Stimulated activated CD4-positive, alpha-beta T cell treated with anti-CD3 and anti-CD28 coated beads, Interleukin-1b, Interleukin-23, amount 100 ng/mL, for 1 hour (primary cell): ENCODE results near the gene ALG8.
"Not testable (repeated sequence)": the region's sequence is repeated elsewhere in the genome, so short reads cannot be mapped to it uniquely, and the experiment has no call there.

Source experiments
- DNase-seq, 2 donors: peaks; one replicate each; pipeline ENCODE4 v3.0.0-alpha.2; 2020; ENCODE audit warnings: low read depth in 2 of 2

ALG8 gene

GRCh38 chr11:78139422-78140391 lies at the start of gene ALG8:
ALG8 (minus strand) TSS chr11:78139626; CDS start chr11:78139588, 38 bp downstream.
- peak; percentile 87 to 95 for DNase-seq

DNA sequence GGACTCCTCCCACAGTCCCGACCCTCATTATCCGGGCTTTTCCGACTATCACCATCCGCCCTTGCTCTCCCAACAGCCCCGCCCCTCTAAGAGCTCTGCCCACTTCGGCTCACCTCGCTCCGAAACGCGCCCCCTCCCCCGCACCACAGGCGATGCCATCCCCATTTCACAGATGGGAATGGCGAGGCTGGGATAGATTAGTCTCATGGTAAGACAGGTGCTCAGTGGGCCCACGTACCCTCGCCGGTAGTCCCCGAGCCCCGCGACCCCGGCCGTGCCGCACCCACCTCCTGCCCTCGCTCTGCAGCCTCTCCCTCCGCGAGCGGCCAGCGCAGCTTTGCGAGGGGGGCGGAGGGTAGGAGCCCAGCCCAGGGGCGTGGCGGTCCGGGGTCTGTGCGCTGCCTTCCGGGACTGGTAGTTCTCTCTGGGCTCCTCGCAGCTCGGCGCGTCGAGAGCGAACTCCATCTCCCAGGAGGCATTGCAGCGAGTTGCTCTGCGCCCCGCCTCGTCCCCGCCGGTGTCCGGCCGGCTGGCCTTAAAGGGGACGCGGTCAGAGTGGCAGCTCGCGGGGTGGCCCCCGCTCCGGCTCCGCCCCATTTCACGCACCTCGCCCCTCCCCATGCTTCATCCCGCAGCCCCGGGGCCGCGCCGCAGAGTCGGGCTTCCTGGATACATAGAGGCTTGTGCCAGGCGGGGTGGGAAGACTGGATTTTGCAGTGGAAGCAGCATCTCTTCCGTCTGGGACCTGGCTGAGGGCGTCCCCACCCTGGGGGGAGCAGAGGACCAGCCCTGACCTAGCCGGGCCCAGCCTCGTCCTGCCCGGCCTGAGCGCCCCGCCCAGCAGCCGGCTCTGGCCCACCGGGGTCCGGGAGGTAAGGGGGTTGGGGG lies 49.1 kb upstream of the ALG8 start, which contains the start of the genes KCTD21 and USP35:
KCTD21 (minus strand) TSS at position 341 of the 888 bp plus-strand sequence. CDS start 14,072 bp downstream, outside the sequence.
USP35 (plus strand) TSS at position 634 of the 888 bp plus-strand sequence. CDS start 7,327 bp downstream, outside the sequence.
- peak; percentile 74 for DNase-seq

- DNase-seq, result peak; percentile 14 to 37
Measured at GRCh38 chr11:78187366-78188285, 48.2 kb upstream of the ALG8 start.

GRCh38 chr11:78181185-78181584 lies 41.8 kb upstream of the ALG8 start:
- no peak for DNase-seq

DNA sequence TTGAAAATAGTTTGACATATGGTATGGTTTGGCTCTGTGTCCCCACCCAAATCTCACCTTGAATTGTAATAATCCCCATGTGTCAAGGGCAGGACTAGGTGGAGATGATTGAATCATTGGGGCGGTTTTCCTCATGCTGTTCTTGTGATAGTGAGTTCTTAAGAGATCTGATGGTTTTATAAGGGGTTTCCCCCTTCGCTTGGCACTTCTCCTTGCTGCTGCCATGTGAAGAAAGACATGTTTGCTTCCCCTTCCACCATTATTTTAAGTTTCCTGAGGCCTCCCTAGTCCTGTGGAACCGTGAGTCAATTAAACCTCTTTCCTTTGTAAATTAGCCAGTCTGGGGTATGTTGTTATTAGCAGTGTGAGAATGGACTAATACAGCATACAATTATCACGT lies 41.3 kb upstream of the ALG8 start:
- no peak for DNase-seq

DNA sequence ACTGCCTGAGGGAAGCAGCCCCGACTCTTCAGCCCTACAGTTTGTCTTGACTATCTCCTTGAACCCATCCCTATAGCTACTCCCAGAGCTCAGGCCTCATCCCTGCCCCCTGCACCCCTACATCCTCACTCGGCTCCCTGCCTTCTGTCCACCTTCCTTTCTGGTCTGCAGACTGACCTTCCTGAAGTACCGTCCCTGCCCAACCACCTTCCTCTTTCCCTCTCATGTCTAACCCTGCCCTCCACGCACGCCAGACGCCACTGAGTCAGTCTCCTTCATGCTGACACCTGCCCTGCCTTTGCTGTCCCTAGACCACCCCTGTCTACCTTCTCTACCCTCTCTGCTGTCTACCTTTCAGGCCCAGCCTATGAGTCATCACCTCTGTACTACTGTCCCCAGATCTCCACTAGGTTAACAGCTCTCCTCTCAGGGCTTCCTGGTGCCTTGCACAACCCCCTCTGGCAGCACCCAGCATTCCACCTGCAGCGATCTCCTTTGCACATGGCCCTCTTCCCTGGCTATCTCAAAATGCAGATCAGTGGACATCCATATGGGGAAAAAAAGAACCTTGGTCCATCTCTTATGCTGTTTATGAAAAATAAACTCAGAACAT lies 40.1 kb upstream of the ALG8 start:
- DNase-seq, result no peak

GRCh38 chr11:78177216-78177615 lies 37.8 kb upstream of the ALG8 start:
- DNase-seq, result no peak

DNA sequence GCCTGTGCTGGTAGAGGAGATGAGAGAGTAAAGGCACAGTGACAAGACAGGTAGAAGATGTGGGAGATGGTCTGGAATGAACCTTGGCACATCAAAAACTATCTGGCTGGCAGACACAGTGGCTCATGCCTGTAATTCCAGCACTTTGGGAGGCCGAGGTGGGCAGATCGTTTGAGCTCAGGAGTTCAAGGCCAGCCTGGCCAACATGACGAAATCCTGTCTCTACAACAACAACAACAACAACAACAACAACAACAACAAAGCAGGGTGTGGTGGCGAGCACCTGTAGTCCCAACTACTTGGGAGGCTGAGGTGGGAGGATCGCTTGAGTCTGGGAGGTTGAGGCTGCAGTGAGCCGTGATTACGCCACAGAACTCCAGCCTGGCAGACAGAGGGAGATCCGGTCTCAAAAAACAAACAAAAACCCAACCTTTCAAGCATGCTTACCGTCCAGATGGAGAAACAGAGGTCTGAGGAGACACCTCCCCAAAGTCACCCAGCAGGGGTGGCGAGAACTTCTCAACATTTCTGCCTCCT lies 37.2 kb upstream of the ALG8 start:
- no peak for DNase-seq

DNA sequence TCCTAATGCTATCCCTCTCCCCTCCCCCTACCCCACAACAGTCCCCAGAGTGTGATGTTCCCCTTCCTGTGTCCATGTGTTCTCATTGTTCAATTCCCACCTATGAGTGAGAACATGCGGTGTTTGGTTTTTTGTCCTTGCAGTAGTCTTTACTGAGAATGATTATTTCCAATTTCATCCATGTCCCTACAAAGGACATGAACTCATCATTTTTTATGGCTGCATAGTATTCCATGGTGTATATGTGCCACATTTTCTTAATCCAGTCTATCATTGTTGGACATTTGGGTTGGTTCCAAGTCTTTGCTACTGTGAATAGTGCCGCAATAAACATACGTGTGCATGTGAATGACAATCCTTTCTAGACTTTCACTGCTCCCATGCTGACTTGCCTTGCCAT lies 36.4 kb upstream of the ALG8 start:
- not testable (repeated sequence) for DNase-seq

GRCh38 chr11:78171951-78172350 lies 32.5 kb upstream of the ALG8 start:
- no peak for DNase-seq

DNA sequence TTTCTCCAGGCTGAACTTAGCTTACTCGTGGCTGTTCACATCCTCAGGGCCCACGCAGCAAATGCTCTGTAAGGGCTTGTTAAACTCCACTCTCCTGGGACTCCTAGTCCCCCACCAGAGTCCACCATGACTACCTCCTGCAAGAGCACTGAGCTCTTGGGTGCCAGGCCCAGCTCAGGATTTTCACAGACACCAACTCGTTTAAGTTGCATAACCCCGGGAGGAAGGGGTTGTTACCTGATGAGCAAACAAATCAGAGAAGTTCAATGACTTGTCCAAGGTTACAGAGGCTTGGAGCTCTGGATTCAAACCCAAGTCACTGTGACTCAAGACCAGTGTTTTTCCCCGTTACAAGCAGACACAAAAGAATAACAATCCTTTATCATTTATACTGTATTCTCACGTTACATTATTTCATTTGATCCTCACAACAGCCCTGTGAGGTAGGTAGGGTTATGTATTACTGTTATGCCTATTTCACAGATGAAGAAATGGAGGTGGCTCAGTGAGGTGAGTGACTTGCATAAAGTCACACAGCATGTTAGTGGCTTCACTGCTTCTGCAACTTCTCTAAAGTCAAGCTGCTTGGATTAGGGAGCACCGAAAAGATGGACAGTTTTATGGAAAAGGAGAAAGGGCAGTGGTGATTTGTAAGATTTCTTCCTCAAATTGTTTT lies 31.6 kb upstream of the ALG8 start:
- no peak for DNase-seq

GRCh38 chr11:78170413-78170812 lies 31.0 kb upstream of the ALG8 start:
- no peak for DNase-seq

DNA sequence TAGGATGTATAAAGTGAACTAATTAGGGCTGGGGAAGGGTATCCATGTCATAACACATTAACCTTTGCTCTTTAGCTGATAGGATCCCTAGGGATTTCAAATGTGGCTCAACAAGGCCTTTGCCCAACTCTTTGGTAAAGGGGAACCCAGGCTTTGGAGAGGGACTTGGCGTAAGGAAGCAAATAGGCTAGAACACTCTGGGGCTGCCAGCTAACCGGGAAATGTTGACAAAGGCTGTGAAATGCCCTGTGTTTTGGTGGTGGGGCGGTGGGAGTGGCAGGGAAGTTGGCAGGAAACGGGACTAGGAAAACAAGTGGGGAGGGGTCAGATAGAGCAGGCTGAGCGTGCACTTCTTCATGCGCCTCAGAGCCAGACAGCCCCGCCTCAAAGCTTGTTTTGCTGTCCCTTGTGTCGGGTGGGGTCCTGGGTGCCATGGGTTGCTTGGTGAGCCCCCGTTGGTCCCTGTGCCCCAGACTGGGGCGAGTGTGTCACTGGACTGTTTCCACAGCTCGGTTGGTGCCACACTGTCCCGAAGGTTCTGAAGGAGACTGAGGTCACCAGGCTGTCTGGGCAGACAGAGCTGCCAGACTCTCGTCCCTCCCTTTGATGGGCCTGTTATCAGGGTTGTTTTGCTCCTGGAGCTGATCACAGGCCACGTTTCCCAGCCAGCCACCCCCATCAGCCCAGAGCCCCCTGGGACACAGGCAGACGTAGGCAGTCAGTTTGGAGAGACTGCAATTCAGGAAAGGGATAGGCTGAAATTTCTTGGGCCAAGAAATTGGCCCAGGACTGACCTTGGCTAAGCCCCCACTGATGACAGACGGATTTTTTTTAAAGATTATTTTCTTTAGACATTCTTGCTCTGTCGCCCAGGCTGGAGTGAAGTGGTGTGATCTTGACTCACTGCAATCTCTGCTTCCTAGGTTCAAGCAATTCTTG lies 29.4 kb upstream of the ALG8 start:
- no peak for DNase-seq

DNA sequence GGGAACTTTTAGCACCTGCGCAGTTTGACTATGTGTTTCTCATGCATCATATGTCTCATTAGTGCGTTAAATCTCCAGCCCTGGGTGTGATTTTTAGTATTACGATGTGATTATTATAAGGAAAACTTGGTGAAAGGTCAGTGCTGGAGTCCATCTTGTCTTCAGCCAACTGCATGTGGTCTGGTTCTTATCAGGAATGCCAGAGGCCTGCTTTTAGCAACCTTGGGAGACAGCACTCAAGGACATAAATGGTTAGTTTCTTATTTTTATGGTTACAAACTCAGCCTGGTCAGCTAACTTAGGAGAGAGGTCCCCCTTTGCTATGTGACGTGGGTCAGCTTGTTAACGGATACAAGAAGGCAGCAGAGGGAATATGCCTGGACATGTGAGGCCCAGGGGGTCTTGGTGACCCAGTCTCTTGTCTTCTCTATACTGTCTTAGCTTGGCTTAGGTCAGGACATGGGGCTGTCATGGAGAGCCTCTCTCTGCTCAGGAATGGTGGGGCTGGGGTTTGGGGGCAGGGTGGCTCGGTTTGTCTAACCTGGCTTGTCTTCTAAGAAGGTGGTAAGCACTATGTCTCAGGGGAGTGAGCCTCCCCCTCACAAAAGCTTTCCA lies 27.5 kb upstream of the ALG8 start:
- DNase-seq, result no peak

- DNase-seq, result no peak
Measured at GRCh38 chr11:78164471-78164870, 25.0 kb upstream of the ALG8 start.

- no peak for DNase-seq
Measured at GRCh38 chr11:78163828-78164227, 24.4 kb upstream of the ALG8 start.

DNA sequence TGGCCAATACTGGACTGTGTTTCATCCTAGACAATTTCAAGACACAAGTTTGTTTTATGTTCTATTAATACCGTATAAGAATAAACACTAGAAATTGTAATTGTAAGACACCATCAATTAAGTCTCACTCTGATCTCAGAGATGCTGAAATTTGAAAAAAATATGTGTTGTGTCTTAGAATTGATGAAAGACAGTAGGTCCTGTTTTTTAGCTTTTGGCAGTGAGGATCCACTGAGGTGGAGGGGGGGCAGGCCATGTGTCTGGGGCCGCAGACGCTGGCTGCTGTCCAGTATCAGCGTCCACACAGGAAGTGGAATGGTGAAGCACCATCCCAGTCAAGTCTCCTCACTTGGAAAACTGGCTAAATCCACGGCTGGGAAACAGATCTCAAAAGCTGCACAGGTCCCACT lies 22.5 kb upstream of the ALG8 start:
- no peak for DNase-seq

- DNase-seq, result no peak
Measured at GRCh38 chr11:78161346-78161745, 21.9 kb upstream of the ALG8 start.
